Hematopoietic multipotent progenitor cell treated with erythropoietin and hydrocortisone succinate and interleukin-3 and kit ligand, for 4 days (in vitro differentiated cells): ENCODE results near the gene DYNLT5.
A peak's percentile ranks its signal among the peaks of the same experiment; 100 is the strongest.
"Not testable (repeated sequence)": the region's sequence is repeated elsewhere in the genome, so short reads cannot be mapped to it uniquely, and the experiment has no call there.

ENCODE experiments used
- DNase-seq: peaks from one replicate; pipeline ENCODE4 v3.0.0-alpha.2; 2015

The DYNLT5 gene

GRCh38 chr1:66752000-66752592 is at the start of gene DYNLT5:
Gene DYNLT5, plus strand, starts transcription at chr1:66752459. Its CDS starts 2,200 bp downstream, at chr1:66754659.
- peak; percentile 73 for DNase-seq

- no peak for DNase-seq
Measured at GRCh38 chr1:66704177-66704875, 47.9 kb upstream of the DYNLT5 start.

GRCh38 chr1:66705110-66705509 is 47.1 kb upstream of the DYNLT5 start:
- no peak for DNase-seq

- peak; percentile 31 for DNase-seq
Measured at GRCh38 chr1:66711420-66711819, 40.8 kb upstream of the DYNLT5 start.

- no peak for DNase-seq
Measured at GRCh38 chr1:66712839-66713238, 39.4 kb upstream of the DYNLT5 start.

GRCh38 chr1:66723985-66724384 is 28.3 kb upstream of the DYNLT5 start:
- DNase-seq = no peak

- peak; percentile 89 for DNase-seq
Measured at GRCh38 chr1:66725885-66726665, 26.2 kb upstream of the DYNLT5 start.

- DNase-seq = no peak
Measured at GRCh38 chr1:66728021-66728420, 24.2 kb upstream of the DYNLT5 start.

- not testable (repeated sequence) for DNase-seq
Measured at GRCh38 chr1:66728716-66729115, 23.5 kb upstream of the DYNLT5 start.

- DNase-seq = peak; percentile 92
Measured at GRCh38 chr1:66729119-66729518, 23.1 kb upstream of the DYNLT5 start.

- DNase-seq = no peak
Measured at GRCh38 chr1:66729523-66729922, 22.7 kb upstream of the DYNLT5 start.

- DNase-seq = no peak
Measured at GRCh38 chr1:66730462-66730861, 21.8 kb upstream of the DYNLT5 start.

GRCh38 chr1:66731170-66731865 is 20.9 kb upstream of the DYNLT5 start:
- no peak for DNase-seq

GRCh38 chr1:66732407-66733166 is 19.7 kb upstream of the DYNLT5 start:
- peak; percentile 78 for DNase-seq

GRCh38 chr1:66733348-66734017 is 18.8 kb upstream of the DYNLT5 start:
- DNase-seq = peak; percentile 48

- DNase-seq = not testable (repeated sequence)
Measured at GRCh38 chr1:66734531-66734930, 17.7 kb upstream of the DYNLT5 start.

GRCh38 chr1:66737836-66738235 is 14.4 kb upstream of the DYNLT5 start:
- DNase-seq = no peak

GRCh38 chr1:66739401-66740157 is 12.7 kb upstream of the DYNLT5 start:
- DNase-seq = peak; percentile 33

GRCh38 chr1:66745451-66745850 is 6.8 kb upstream of the DYNLT5 start:
- DNase-seq = no peak

- no peak for DNase-seq
Measured at GRCh38 chr1:66747501-66747900, 4.8 kb upstream of the DYNLT5 start.

- peak; percentile 68 for DNase-seq
Measured at GRCh38 chr1:66750577-66750976, 1.7 kb upstream of the DYNLT5 start.
